ENCODE measurements around the gene CEP85L. TPM values are rescaled to one million over a fixed set of nuclear protein-coding genes. Genes with fewer than 3 reads are reported as not detected.

The CEP85L gene
- total and polyA plus RNA-seq, 2 of the 13 experiments (the other 11 are each of a cell fraction or from before 2014, with no cell fraction given) = 0.44 to 1.7 TPM

- H3K4me2 ChIP-seq (ENCODE audit: low read depth, low read length) = no peak overlapping the region
- no peak overlapping the region for H3K9ac ChIP-seq (ENCODE audit: insufficient read depth, low read depth, low read length)
- no peak for DNase-seq (ENCODE audit: low spot score)
- ATAC-seq = no peak
- FAIRE-seq = no peak
- H2AFZ ChIP-seq (ENCODE audit: low read length) = no peak overlapping the region
- ChIA-PET CTCF (ENCODE audit: low intra/inter-chr PET ratio, low total read pairs) (no interaction called here), POLR2A (no interaction called here)
- H3K4me1 ChIP-seq (ENCODE audit: insufficient read depth, low read length) = no peaks in the 10 kb centered on the region
- no peak overlapping the region for H3K27ac ChIP-seq (ENCODE audit: extremely low read length, insufficient read depth, low read length)
- BruUV-seq (replicated peaks) = no TSS peak
- H4K20me1 ChIP-seq (ENCODE audit: insufficient read depth, low read length) = no peaks in the 10 kb centered on the region
- 59% methylated on average over 6 of the region's 6 CpGs for WGBS (ENCODE audit: low lambda C conversion rate)
- H3K9me3 ChIP-seq (ENCODE audit: low read length) = no peaks in the 10 kb centered on the region
- H3K27me3 ChIP-seq (ENCODE audit: control insufficient read depth in 1 of 2, insufficient read depth in 2 of 2, low read length in 2 of 2) = no peaks in the 10 kb centered on the region
- no peaks in the 10 kb centered on the region for H3K79me2 ChIP-seq (ENCODE audit: insufficient read depth, low read length)
- intact Hi-C loops (cut with micrococcal nuclease; ENCODE audit: unreplicated experiment) (no loop called here), in situ Hi-C loops (cut with HindIII; ENCODE audit: extremely low pct_ligation_motif_present, low pct_unique_long_range_greater_than_20kb) (no loop called here)
- TF ChIP-seq ZFY (CRISPR knock-in tag; IDR thresholded peaks at IDR 0.05) = no peak
- no peak for TF ChIP-seq ZNF329 (CRISPR knock-in tag; IDR thresholded peaks at IDR 0.05; ENCODE audit: low read depth)
- no peak for TF ChIP-seq ZNF577 (CRISPR knock-in tag; IDR thresholded peaks at IDR 0.05; ENCODE audit: borderline replicate concordance, low read depth)
- TF ChIP-seq MIXL1 (CRISPR knock-in tag; IDR thresholded peaks at IDR 0.05) = no peak
- no peak for TF ChIP-seq CEBPB (IDR thresholded peaks at IDR 0.05; ENCODE audit: borderline replicate concordance, low read depth, low read length)
- no peak for TF ChIP-seq NFIB (CRISPR knock-in tag; IDR thresholded peaks at IDR 0.05; ENCODE audit: borderline replicate concordance)
- TF ChIP-seq ZNF138 (CRISPR knock-in tag; IDR thresholded peaks at IDR 0.05; ENCODE audit: low read depth) = no peak
- TF ChIP-seq ZBTB25 (CRISPR knock-in tag; IDR thresholded peaks at IDR 0.05) = no peak
- no peak for TF ChIP-seq ZNF569 (CRISPR knock-in tag; IDR thresholded peaks at IDR 0.05; ENCODE audit: borderline replicate concordance)
- no peak for TF ChIP-seq DNMT1 (CRISPR knock-in tag; IDR thresholded peaks at IDR 0.05)
- TF ChIP-seq ZKSCAN5 (CRISPR knock-in tag; IDR thresholded peaks at IDR 0.05) = no peak
- TF ChIP-seq XBP1 (CRISPR knock-in tag; IDR thresholded peaks at IDR 0.05) = no peak
- no peak for TF ChIP-seq MEIS1 (CRISPR knock-in tag; IDR thresholded peaks at IDR 0.05; ENCODE audit: borderline replicate concordance)
- no peaks in the 10 kb centered on the region for H3K36me3 ChIP-seq (replicated peaks in 1 of 2; ENCODE audit: control insufficient read depth in 1 of 2, insufficient read depth in 2 of 2, low read length in 2 of 2)
- no peak overlapping the region for H3K4me3 ChIP-seq (replicated peaks in 1 of 3; ENCODE audit: insufficient read depth in 1 of 3, low read depth in 2 of 3, low read length in 3 of 3)
Observed at GRCh38 chr6:118535176-118535844, 116.1 kb downstream of the CEP85L start.

All from HepG2 (cell line).